B cell (primary cell): ENCODE data around the gene BIVM.

Experiments used
- CTCF ChIP-seq: fragments of 200-600 bp; IDR thresholded peaks from one replicate; pipeline ENCODE4 v1.8.0; 2022; ENCODE audit warnings: antibody characterized with exemption, mild to moderate bottlenecking
- EZH2 ChIP-seq: IDR thresholded peaks from 2 replicates; pipeline ENCODE4 v1.6.1; 2012; ENCODE audit warnings: borderline replicate concordance, low read depth, mild to moderate bottlenecking, moderate library complexity, low read length; ENCODE audit not compliant: insufficient read depth, poor library complexity, severe bottlenecking

- TF ChIP-seq EZH2 = no peak
- TF ChIP-seq CTCF = no peak
Measured at GRCh38 chr13:102863590-102863989, 64.7 kb downstream of the BIVM start.
